Natural killer cell (primary cell): ENCODE data around the gene ATP2A3. TPM values are rescaled to one million over a fixed set of nuclear protein-coding genes. Genes with fewer than 3 reads are reported as not detected.
A peak's percentile ranks its signal among the peaks of the same experiment; 100 is the strongest.

Source experiments
- ATAC-seq, 3 donors: fragments of 150-1000 bp in 2 of 3; fragments of 200-7000 bp in 1 of 3; cut with Tn5 transposase; 1 replicate in 1 of 3; 2 replicates in 2 of 3; pipeline ENCODE4 v1.10.0; 2021; ENCODE audit warnings: mild to moderate bottlenecking in 2 of 3, moderate library complexity in 2 of 3
- DNase-seq, 2 donors: peaks; one replicate each; pipeline versions ENCODE4 v3.0.0 to v3.0.0-alpha.2; 2013 to 2021; ENCODE audit warnings: mixed read lengths in 1 of 2
- H3K27ac ChIP-seq: one replicate; pipeline ENCODE4 v1.5.1; 2013; ENCODE audit warnings: mild to moderate bottlenecking, low read length
- H3K27me3 ChIP-seq: one replicate; pipeline ENCODE4 v1.6.1; 2013; ENCODE audit warnings: low read length; ENCODE audit not compliant: control insufficient read depth, insufficient read depth
- H3K36me3 ChIP-seq: one replicate; pipeline ENCODE4 v1.6.1; 2013; ENCODE audit warnings: low read length; ENCODE audit not compliant: control insufficient read depth, insufficient read depth
- H3K4me1 ChIP-seq: one replicate; pipeline ENCODE4 v1.6.1; 2013; ENCODE audit warnings: low read length; ENCODE audit not compliant: control insufficient read depth, insufficient read depth
- H3K4me3 ChIP-seq: one replicate; pipeline ENCODE4 v1.5.1; 2013; ENCODE audit warnings: low read length
- H3K9me3 ChIP-seq: one replicate; pipeline ENCODE4 v1.6.1; 2013; ENCODE audit warnings: low read length; ENCODE audit not compliant: control insufficient read depth, insufficient read depth
- H3K27ac Mint-ChIP-seq, 2 donors: one replicate each; pipeline ENCODE4 v1.8.0; 2022; ENCODE audit warnings: mild to moderate bottlenecking in 2 of 2, mixed read lengths in 2 of 2, moderate library complexity in 1 of 2
- H3K27me3 Mint-ChIP-seq, 2 donors: one replicate each; pipeline ENCODE4 v1.8.0; 2022; ENCODE audit warnings: low read depth in 2 of 2, mixed read lengths in 2 of 2
- H3K36me3 Mint-ChIP-seq: one replicate; pipeline ENCODE4 v1.8.0; 2022; ENCODE audit warnings: mixed read lengths
- H3K4me1 Mint-ChIP-seq, 2 donors: one replicate each; pipeline ENCODE4 v1.8.0; 2022; ENCODE audit warnings: mixed read lengths in 2 of 2
- H3K4me3 Mint-ChIP-seq: one replicate; pipeline ENCODE4 v1.8.0; 2022; ENCODE audit warnings: mild to moderate bottlenecking, moderate library complexity, mixed read lengths
- H3K9me3 Mint-ChIP-seq, 2 donors: one replicate each; pipeline ENCODE4 v1.8.0; 2022; ENCODE audit warnings: mixed read lengths in 2 of 2
- CTCF ChIP-seq: fragments of 200-600 bp; IDR thresholded peaks from one replicate; pipeline ENCODE4 v1.8.0; 2022; ENCODE audit warnings: antibody characterized with exemption
- WGBS: methylation state at CpG from one replicate; pipeline ENCODE4 v1.1.7; 2013; ENCODE audit warnings: missing lambda C conversion rate; ENCODE audit not compliant: insufficient coverage; 5-methylcytosine and 5-hydroxymethylcytosine counted together
- intact Hi-C: fragments of 100-400 bp; cut with micrococcal nuclease; formaldehyde crosslinking; loops from one replicate; pipeline ENCODE4 v1.14.2; 2022
- total RNA-seq, 4 donors: library from RNA; stranded (reverse); fragments of 120-200 nt in 1 of 4; gene quantifications; one replicate each; pipeline versions ENCODE4 v1.2.3 to v1.2.4, GENCODE V29; 2013 to 2022

The ATP2A3 gene
- total RNA-seq, 3 donors from 2014 or later (not counting 1 experiment from before 2014, with no cell fraction given), result 326 to 397 (median 377) TPM

DNA sequence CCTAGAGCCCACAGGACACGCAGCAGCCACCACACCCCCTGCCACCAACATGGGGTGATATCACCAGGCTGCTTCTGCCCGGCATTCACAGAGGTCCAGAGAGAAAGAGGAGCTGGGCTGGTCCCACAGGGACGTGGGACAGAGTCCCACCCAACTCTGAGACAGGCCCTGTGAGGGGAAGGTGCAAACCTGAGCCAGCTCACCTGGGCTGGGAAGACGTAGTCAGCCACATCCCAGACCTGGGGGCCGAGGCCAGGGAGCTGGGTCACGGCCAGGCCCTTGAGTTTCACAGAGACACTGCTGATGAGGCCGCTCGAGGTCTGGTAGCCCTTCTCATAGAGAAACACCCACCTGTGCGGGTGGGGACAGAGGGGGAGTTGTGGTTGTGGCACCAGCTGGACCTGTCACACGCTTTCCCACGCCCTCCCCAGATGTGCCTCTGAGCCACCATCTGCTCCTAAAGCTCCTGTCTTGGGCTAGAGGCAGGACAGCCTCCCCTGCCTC is 59.2 kb downstream of the ATP2A3 start:
- WGBS, result 44% methylated on average over 11 of the region's 11 CpGs
- no peak overlapping the region for H3K27ac ChIP-seq
- intact Hi-C loops, result no loop called here
- Mint-ChIP-seq H3K9me3 (no peaks in the 10 kb centered on the region), H3K4me1 (no peaks in the 10 kb centered on the region), H3K36me3 (no peaks in the 10 kb centered on the region), H3K4me3 (no peak overlapping the region), H3K27me3 (peaks cover 0 to 4% of the 10 kb centered on the region in 2 donors), H3K27ac (no peak overlapping the region)
- DNase-seq, result no peak
- ATAC-seq, result peak in 1 of 3 donors; percentile 21
- peaks cover 6% of the 10 kb centered on the region for H3K4me1 ChIP-seq
- no peaks in the 10 kb centered on the region for H3K36me3 ChIP-seq
- no peak for TF ChIP-seq CTCF
- no peak overlapping the region for H3K4me3 ChIP-seq
- no peaks in the 10 kb centered on the region for H3K9me3 ChIP-seq
- no peaks in the 10 kb centered on the region for H3K27me3 ChIP-seq

DNA sequence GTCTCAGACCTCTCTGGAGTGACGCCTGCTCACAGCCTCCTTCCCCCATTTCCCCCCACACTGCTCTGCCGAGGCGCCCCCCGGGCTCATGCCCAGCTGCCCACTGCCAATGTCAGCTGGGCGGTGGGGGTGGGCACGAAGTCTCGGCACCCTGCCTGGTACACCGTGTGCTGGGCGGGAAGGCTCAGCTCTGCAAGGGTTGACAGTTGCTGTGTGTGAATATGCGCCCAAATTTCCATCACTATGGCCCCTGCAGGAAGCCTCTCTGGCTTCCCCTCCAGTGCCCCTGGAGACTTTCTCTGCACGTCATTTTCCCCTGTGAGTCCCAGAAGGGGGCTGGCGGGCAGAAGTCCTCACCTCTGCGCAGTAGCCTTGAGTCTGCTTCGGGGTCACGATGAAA is 59.7 kb downstream of the ATP2A3 start:
- Mint-ChIP-seq H3K4me3 (no peak overlapping the region), H3K4me1 (no peaks in the 10 kb centered on the region), H3K36me3 (no peaks in the 10 kb centered on the region), H3K27ac (no peak overlapping the region), H3K9me3 (no peaks in the 10 kb centered on the region), H3K27me3 (peaks cover 0 to 4% of the 10 kb centered on the region in 2 donors)
- H3K36me3 ChIP-seq, result no peaks in the 10 kb centered on the region
- 37% methylated on average over 14 of the region's 15 CpGs for WGBS
- intact Hi-C loops, result no loop called here
- H3K4me1 ChIP-seq, result peaks cover 6% of the 10 kb centered on the region
- no peak for DNase-seq
- ATAC-seq, result no peak
- no peaks in the 10 kb centered on the region for H3K9me3 ChIP-seq
- no peak for TF ChIP-seq CTCF
- H3K27ac ChIP-seq, result peak overlapping the region; percentile 8
- no peaks in the 10 kb centered on the region for H3K27me3 ChIP-seq
- H3K4me3 ChIP-seq, result no peak overlapping the region

DNA sequence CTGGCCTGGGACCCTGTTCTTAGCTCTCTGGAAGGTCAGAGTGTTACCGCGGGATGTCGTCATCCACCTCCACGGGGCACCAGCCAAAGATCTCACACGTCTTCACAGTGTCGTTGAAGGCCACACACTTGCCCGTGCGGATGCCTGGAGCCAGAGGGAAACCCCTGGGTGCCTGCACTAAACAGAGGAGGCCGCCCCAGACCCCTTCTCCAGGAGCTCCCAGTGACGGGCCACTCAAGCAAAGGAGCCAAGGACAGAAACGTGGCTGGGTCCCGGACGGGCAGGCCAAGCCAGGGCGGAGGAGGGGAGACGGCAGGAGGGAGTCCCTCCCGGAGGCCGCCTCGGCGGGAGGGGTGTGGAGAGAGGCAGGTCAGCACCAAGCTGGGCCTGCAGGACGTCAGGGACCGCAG is 60.4 kb downstream of the ATP2A3 start:
- ATAC-seq (no peak), DNase-seq (no peak)
- 90% methylated on average over 21 of the region's 21 CpGs for WGBS
- H3K9me3 ChIP-seq, result no peaks in the 10 kb centered on the region
- peaks cover 6% of the 10 kb centered on the region for H3K4me1 ChIP-seq
- H3K4me1 Mint-ChIP-seq, result no peaks in the 10 kb centered on the region
- no peaks in the 10 kb centered on the region for H3K27me3 ChIP-seq
- H3K4me3 Mint-ChIP-seq, result no peak overlapping the region
- TF ChIP-seq CTCF, result no peak
- intact Hi-C loops, result no loop called here
- no peaks in the 10 kb centered on the region for H3K36me3 Mint-ChIP-seq
- no peak overlapping the region for H3K27ac ChIP-seq
- no peak overlapping the region for H3K27ac Mint-ChIP-seq
- no peak overlapping the region for H3K4me3 ChIP-seq
- no peaks in the 10 kb centered on the region for H3K36me3 ChIP-seq
- H3K9me3 Mint-ChIP-seq, result no peaks in the 10 kb centered on the region
- peaks cover 0 to 4% of the 10 kb centered on the region in 2 donors for H3K27me3 Mint-ChIP-seq
